ENCODE data around the gene LRP10. TPM values are rescaled to one million over a fixed set of nuclear protein-coding genes. Genes with fewer than 3 reads are reported as not detected.

LRP10 gene
- total RNA-seq, 1 experiment from 2014 or later: 29.6 TPM

DNA sequence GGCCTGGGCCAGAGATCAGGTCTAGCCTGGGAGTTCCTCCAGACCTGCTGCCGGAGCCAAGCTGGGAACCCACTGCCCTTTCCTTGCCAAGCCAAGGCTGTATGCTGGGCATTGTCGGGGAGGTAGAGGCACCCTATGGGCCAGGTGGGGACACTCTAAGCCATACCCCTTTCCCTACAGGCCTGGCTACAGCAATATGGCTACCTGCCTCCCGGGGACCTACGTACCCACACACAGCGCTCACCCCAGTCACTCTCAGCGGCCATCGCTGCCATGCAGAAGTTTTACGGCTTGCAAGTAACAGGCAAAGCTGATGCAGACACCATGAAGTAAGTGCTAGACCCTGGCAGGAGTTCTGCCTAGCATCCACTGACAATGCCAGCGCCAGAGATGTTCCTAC, 30.2 kb upstream of the LRP10 start:
- peaks cover 16% of the 10 kb centered on the region for H3K4me1 ChIP-seq
- H3K27me3 ChIP-seq (replicated peaks; ENCODE audit: control insufficient read depth, insufficient read depth, low read length): no peaks in the 10 kb centered on the region
- Mint-ChIP-seq H3K27ac (ENCODE audit: unreplicated experiment) (no peak overlapping the region), H3K4me1 (ENCODE audit: low read depth, unreplicated experiment) (peaks cover 7% of the 10 kb centered on the region), H3K4me3 (ENCODE audit: unreplicated experiment) (no peak overlapping the region), H3K9me3 (ENCODE audit: unreplicated experiment) (no peaks in the 10 kb centered on the region), H3K27me3 (ENCODE audit: insufficient read depth, unreplicated experiment) (no peaks in the 10 kb centered on the region), H3K36me3 (ENCODE audit: insufficient read depth, unreplicated experiment) (peaks cover 58% of the 10 kb centered on the region)
- H3K4me3 ChIP-seq (ENCODE audit: low read depth, low read length): no peak overlapping the region
- no peak for DNase-seq
- TF ChIP-seq, protein P1, sequence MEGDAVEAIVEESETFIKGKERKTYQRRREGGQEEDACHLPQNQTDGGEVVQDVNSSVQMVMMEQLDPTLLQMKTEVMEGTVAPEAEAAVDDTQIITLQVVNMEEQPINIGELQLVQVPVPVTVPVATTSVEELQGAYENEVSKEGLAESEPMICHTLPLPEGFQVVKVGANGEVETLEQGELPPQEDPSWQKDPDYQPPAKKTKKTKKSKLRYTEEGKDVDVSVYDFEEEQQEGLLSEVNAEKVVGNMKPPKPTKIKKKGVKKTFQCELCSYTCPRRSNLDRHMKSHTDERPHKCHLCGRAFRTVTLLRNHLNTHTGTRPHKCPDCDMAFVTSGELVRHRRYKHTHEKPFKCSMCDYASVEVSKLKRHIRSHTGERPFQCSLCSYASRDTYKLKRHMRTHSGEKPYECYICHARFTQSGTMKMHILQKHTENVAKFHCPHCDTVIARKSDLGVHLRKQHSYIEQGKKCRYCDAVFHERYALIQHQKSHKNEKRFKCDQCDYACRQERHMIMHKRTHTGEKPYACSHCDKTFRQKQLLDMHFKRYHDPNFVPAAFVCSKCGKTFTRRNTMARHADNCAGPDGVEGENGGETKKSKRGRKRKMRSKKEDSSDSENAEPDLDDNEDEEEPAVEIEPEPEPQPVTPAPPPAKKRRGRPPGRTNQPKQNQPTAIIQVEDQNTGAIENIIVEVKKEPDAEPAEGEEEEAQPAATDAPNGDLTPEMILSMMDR (IDR thresholded peaks at IDR 0.05; ENCODE audit: insufficient read depth in 1 of 2, low read depth in 1 of 2, low read length in 1 of 2, severe bottlenecking in 1 of 2, unreplicated experiment in 1 of 2): no peak
- no peaks in the 10 kb centered on the region for H3K9me3 ChIP-seq
- H3K36me3 ChIP-seq (ENCODE audit: control insufficient read depth, insufficient read depth, low read length): peaks cover 10% of the 10 kb centered on the region
- intact Hi-C loops (cut with micrococcal nuclease; ENCODE audit: unreplicated experiment): no loop called here
- ChIA-PET POLR2A (no interaction called here), CTCF (interaction anchor here (0.7 to 1.3 kb wide), 2 partner anchors 12 to 75 kb away, joined by 3 to 4 read pairs; no protein-coding TSS in a partner anchor)
- BruUV-seq (replicated peaks): no TSS peak

DNA sequence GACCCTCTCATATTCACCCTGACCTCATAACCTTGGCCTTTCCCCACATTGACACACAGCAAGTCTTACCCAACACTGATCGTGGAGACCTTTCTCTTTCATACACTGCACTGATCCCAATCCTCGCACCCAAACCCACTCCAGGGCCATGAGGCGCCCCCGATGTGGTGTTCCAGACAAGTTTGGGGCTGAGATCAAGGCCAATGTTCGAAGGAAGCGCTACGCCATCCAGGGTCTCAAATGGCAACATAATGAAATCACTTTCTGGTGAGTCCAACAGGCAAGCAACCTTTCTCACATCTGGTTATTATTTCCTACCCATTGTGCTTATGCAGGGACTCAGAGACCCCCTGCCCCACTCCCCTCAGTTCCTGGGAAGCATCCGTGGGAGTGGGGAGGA, 29.8 kb upstream of the LRP10 start:
- no peaks in the 10 kb centered on the region for H3K9me3 Mint-ChIP-seq (ENCODE audit: unreplicated experiment)
- TF ChIP-seq, protein P1 (IDR thresholded peaks at IDR 0.05; ENCODE audit: insufficient read depth in 1 of 2, low read depth in 1 of 2, low read length in 1 of 2, severe bottlenecking in 1 of 2, unreplicated experiment in 1 of 2): no peak
- ChIA-PET POLR2A (no interaction called here), CTCF (no interaction called here)
- Histone ChIP-seq H3K9me3 (no peaks in the 10 kb centered on the region), H3K36me3 (ENCODE audit: control insufficient read depth, insufficient read depth, low read length) (peaks cover 10% of the 10 kb centered on the region), H3K4me1 (peaks cover 16% of the 10 kb centered on the region), H3K4me3 (ENCODE audit: low read depth, low read length) (no peak overlapping the region), H3K27me3 (replicated peaks; ENCODE audit: control insufficient read depth, insufficient read depth, low read length) (no peaks in the 10 kb centered on the region)
- H3K27ac Mint-ChIP-seq (ENCODE audit: unreplicated experiment): no peak overlapping the region
- intact Hi-C loops (cut with micrococcal nuclease; ENCODE audit: unreplicated experiment): no loop called here
- H3K4me1 Mint-ChIP-seq (ENCODE audit: low read depth, unreplicated experiment): peaks cover 7% of the 10 kb centered on the region
- H3K4me3 Mint-ChIP-seq (ENCODE audit: unreplicated experiment): no peak overlapping the region
- no peak for DNase-seq
- H3K27me3 Mint-ChIP-seq (ENCODE audit: insufficient read depth, unreplicated experiment): no peaks in the 10 kb centered on the region
- no TSS peak for BruUV-seq (replicated peaks)
- H3K36me3 Mint-ChIP-seq (ENCODE audit: insufficient read depth, unreplicated experiment): peaks cover 60% of the 10 kb centered on the region

DNA sequence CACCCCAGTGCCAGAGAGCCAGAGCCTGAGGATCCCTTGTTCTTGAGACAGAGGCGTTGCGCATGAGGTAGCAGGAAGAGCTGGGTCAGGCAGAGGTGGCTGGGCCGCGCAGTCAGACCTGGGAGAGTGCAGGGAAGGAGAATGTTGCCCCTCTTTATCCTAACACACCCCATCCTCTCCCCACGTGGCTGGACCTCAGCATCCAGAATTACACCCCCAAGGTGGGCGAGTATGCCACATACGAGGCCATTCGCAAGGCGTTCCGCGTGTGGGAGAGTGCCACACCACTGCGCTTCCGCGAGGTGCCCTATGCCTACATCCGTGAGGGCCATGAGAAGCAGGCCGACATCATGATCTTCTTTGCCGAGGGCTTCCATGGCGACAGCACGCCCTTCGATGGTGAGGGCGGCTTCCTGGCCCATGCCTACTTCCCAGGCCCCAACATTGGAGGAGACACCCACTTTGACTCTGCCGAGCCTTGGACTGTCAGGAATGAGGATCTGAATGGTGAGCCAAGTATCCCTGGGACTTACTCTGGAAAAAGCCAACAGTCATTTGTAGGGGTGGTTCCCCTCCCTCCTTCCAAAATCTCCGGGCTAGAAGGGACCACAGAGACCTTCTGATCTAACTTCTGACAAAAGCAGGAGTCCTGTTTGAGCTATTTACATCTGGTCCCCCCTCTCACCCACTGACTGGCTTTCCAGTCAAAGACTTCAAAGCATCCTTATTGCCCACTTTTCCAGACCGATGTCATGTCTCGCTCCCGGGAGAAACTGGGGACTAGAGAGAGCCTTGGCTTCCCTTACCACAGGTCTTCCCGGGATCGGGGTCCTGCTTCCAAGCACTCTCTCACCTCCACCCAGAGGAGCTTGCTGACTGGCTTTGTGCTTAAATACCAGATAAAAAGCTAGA, 29.1 kb upstream of the LRP10 start:
- intact Hi-C loops (cut with micrococcal nuclease; ENCODE audit: unreplicated experiment): no loop called here
- ChIA-PET CTCF (interaction anchor here (1.2 kb wide), 1 partner anchor 19 kb away, joined by 3 read pairs; no protein-coding TSS in a partner anchor), POLR2A (no interaction called here)
- Mint-ChIP-seq H3K27ac (ENCODE audit: unreplicated experiment) (no peak overlapping the region), H3K9me3 (ENCODE audit: unreplicated experiment) (no peaks in the 10 kb centered on the region), H3K36me3 (ENCODE audit: insufficient read depth, unreplicated experiment) (peaks cover 61% of the 10 kb centered on the region), H3K4me1 (ENCODE audit: low read depth, unreplicated experiment) (peaks cover 7% of the 10 kb centered on the region), H3K4me3 (ENCODE audit: unreplicated experiment) (no peak overlapping the region), H3K27me3 (ENCODE audit: insufficient read depth, unreplicated experiment) (no peaks in the 10 kb centered on the region)
- Histone ChIP-seq H3K4me3 (ENCODE audit: low read depth, low read length) (no peak overlapping the region), H3K27me3 (replicated peaks; ENCODE audit: control insufficient read depth, insufficient read depth, low read length) (no peaks in the 10 kb centered on the region), H3K4me1 (peaks cover 16% of the 10 kb centered on the region), H3K36me3 (ENCODE audit: control insufficient read depth, insufficient read depth, low read length) (peaks cover 10% of the 10 kb centered on the region), H3K9me3 (no peaks in the 10 kb centered on the region)
- no peak for DNase-seq
- TF ChIP-seq, protein P1 (IDR thresholded peaks at IDR 0.05; ENCODE audit: insufficient read depth in 1 of 2, low read depth in 1 of 2, low read length in 1 of 2, severe bottlenecking in 1 of 2, unreplicated experiment in 1 of 2): no peak
- no TSS peak for BruUV-seq (replicated peaks)
